HFF-Myc (cell line): Measurements from ENCODE around the gene RPTOR.

Experiments
- DNase-seq: peaks from one replicate; pipeline ENCODE4 v3.0.0-alpha.2; 2011; ENCODE audit warnings: low read depth; ENCODE audit errors: extremely low read depth
- H3K4me3 ChIP-seq: replicated peaks from 2 replicates; pipeline ENCODE4 v1.5.1; 2011; ENCODE audit warnings: low read depth, mild to moderate bottlenecking, control low read depth, low read length
- TF ChIP-seq, protein P1 (sequence below): IDR thresholded peaks from 2 replicates; pipeline ENCODE4 v1.5.1; 2012; ENCODE audit warnings: mild to moderate bottlenecking, low read depth, low read length, control low read depth; ENCODE audit errors: missing control alignments

The RPTOR gene

DNA sequence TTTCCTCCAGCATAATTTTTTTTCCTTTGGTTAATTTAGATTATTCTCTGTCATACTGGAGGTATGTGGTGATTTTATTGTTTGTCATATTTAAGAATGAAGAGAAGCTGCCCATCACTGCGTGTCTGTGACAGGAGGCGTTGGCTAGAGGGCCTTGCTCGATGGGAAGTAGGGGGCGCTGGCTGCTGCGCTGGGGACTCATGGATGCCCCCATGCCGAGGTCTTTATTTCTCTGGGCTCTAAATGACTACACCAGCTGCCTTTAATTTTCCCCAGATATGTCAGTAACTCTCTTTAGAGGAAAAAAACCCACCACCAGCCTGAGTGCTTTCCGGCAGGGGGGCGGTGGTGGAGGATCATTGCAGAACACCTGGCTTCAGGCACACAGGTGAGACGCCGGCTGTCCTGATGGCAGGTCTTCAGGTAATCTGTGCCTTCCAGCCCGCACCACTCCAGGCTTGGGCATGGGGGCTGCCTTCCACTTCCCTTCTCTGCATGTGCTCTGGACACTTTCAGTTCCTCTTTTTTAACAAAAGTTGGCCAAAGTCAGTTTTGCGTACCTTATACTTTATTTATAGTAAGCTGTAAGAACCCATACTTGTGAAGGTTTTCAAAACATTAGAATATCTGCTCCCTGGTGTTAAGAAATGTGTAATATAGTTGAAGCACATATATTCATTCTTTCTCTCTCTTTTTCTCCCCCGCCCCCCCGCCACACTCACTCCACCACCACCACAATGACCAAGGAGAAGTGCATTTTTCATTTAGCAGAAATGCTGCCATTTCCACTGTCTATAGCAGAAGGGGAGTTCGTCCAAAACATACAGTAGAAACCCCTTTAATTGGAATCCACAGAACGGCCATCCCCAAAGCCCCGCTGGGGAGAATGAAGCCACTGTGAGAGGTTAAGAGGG is 192.7 kb downstream of the RPTOR start:
- DNase-seq, result no peak
- TF ChIP-seq, protein P1, sequence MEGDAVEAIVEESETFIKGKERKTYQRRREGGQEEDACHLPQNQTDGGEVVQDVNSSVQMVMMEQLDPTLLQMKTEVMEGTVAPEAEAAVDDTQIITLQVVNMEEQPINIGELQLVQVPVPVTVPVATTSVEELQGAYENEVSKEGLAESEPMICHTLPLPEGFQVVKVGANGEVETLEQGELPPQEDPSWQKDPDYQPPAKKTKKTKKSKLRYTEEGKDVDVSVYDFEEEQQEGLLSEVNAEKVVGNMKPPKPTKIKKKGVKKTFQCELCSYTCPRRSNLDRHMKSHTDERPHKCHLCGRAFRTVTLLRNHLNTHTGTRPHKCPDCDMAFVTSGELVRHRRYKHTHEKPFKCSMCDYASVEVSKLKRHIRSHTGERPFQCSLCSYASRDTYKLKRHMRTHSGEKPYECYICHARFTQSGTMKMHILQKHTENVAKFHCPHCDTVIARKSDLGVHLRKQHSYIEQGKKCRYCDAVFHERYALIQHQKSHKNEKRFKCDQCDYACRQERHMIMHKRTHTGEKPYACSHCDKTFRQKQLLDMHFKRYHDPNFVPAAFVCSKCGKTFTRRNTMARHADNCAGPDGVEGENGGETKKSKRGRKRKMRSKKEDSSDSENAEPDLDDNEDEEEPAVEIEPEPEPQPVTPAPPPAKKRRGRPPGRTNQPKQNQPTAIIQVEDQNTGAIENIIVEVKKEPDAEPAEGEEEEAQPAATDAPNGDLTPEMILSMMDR, result peak; percentile 3

DNA sequence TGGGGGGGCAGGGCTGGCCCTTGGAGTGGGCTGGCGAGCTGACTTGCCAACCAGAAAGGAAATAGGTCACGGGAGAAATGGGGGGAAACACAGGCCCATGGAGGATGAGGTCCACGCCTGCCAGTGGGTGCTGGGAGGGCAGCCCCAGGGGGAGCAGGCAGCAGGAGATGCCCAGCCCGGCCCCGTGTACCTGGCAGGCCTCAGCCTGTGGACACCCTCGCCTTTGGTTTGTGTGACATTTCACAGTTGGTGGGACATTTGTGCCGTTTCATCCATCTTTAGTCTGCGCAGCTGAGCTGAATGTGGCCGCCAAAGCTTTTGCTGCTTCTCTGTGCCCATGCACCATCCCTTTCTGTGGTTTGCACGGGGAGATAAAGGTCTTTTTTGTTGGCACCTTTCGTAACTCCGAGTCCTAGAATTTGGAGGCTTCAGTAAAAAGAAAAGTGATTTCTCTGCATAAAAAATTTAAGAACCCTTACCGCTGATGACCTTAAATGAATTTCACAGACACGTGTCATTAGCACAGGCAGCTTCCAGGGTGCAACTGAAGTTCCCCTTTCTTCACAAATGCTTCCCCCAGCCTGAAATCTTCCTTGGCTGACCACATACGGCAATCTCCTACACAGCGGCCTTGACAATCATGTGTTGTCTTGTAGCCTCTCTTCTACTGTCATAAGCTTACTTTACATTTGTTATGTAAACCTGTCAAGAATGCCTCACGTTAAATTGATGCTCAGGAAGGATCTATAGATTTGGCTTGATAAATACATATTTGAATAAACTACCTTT is 193.6 kb downstream of the RPTOR start:
- H3K4me3 ChIP-seq, result no peak overlapping the region
- TF ChIP-seq, protein P1, result no peak
- no peak for DNase-seq

More for the DNA sequence above, 192.7 kb downstream of the RPTOR start:
- H3K4me3 ChIP-seq, result no peak overlapping the region

DNA sequence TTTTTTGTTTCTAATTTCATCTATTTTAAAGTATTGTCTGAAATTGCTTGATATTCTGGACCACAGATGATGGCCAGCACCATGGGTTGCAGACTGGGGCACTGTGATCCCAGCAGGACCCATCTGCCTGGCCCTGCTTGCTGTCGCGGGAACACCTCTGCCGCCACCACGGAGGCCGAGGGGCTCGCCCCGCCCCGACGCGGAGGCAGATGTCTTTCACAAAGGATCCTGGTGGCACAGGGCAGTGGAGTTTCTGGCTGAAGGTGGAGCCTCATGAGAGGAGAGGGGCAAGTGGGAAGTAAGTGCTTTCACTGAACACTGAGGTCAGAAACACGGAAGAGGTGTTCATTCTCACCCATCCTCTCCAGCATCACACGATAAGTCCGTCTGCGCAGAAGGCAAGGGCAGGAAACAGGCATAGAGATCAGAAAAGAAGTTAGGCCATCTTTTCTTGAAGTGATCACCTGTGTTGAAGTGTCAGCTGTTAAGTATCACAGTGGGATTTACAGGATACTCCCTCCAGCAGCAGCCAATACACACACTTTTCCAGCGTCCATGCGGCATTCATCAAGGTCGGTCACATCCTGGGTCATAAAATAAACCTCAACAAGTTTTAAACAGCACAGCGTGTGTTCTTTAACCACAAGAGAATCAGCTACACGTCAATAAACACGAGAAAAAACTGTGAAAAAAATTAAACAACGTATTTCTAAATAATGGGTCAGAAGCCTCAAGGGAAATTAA is 194.5 kb downstream of the RPTOR start:
- TF ChIP-seq, protein P1, result no peak
- no peak overlapping the region for H3K4me3 ChIP-seq
- DNase-seq, result no peak

DNA sequence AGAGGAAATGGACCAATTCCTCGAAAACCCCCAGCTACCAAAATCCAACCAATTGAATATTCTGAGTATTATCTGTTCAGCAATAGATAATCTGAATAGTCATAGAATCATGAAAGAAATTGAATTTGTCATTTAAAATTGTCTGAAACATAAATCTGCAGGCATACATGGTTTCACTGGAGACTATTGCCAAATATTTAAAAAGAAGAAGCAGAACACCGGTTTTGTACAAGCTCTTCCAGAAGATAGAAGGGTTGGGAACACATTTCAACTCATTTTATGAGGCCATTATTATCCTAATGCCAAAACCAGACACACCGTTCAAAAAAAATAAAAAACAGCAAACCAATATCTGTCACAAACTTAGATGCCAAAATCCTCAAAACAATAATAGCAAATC is 195.5 kb downstream of the RPTOR start:
- TF ChIP-seq, protein P1, result no peak
- no peak for DNase-seq
- no peak overlapping the region for H3K4me3 ChIP-seq

DNA sequence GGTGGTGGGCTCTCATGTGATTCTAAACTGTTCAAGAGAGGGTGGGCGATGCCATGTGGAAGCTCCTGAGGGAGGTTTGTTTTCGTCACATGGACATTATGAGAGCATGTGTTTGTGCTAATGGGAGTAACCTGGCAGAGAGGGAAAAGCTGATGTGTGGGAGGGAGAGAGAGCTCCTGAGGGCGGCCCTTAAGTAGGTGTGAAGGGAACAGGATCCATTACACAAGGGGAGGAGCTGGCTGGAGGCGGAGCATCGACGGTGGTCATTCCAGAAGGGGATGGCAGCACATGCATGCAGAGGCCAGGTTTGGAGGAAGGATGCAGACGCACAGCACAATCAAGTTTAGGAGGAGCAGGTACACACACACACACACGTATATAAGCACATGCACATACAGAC is 197.5 kb downstream of the RPTOR start:
- DNase-seq, result no peak
- H3K4me3 ChIP-seq, result no peak overlapping the region
- TF ChIP-seq, protein P1, result no peak

DNA sequence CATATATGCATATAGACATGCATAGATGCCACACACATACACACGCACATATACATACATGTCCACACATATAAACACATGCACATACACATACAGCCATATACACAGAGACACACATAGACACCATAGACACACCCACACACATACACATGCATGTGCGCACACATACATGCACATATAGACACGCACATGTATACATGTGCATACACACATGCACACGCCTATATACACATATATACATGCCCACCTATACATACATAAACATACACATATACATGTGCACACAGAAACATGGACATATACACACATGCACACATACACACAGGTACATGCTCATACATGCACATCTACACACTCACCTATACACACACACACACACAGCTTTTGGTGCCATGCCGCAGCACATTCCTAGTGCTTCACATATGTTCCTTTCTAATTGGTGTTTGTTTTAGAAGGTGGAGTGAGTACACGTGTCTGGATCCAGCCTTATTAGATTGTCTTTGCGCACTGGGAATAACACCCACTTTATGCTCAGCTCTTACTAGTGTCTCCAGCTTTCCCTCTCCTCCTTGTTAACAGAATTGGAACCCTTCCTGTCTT is 198.0 kb downstream of the RPTOR start:
- TF ChIP-seq, protein P1, result no peak
- no peak for DNase-seq

More for the DNA sequence above, 198.0 kb downstream of the RPTOR start:
- no peak overlapping the region for H3K4me3 ChIP-seq
